ENCODE measurements around the gene FAM81B.

GRCh38 chr5:95446560-95447221 lies 55.5 kb downstream of the FAM81B start:
- no peak for TF ChIP-seq RNF2 (IDR thresholded peaks at IDR 0.05; ENCODE audit: borderline replicate concordance, low read depth)
- TF ChIP-seq REST (IDR thresholded peaks at IDR 0.05) = no peak
- TF ChIP-seq CTCF (IDR thresholded peaks at IDR 0.05) = no peak
- TF ChIP-seq EP300 (IDR thresholded peaks at IDR 0.05) = no peak
- no peak for TF ChIP-seq BHLHE40 (IDR thresholded peaks at IDR 0.05; ENCODE audit: low read depth, low read length)
- no peak for TF ChIP-seq POLR2A (IDR thresholded peaks at IDR 0.05; ENCODE audit: low read length)
- no peak for TF ChIP-seq PBX3 (IDR thresholded peaks at IDR 0.05)
- TF ChIP-seq PHF8 (IDR thresholded peaks at IDR 0.05; ENCODE audit: borderline replicate concordance, low read depth) = no peak
- TF ChIP-seq ZC3H11A (IDR thresholded peaks at IDR 0.05) = no peak
- TF ChIP-seq ELK1 (IDR thresholded peaks at IDR 0.05; ENCODE audit: low read depth, low read length) = no peak
- TF ChIP-seq ZFP36 (IDR thresholded peaks at IDR 0.05; ENCODE audit: borderline replicate concordance, partially characterized antibody) = no peak
